Measurements from ENCODE around the gene BAHCC1. TPM values are rescaled to one million over a fixed set of nuclear protein-coding genes. Genes with fewer than 3 reads are reported as not detected.
A peak's percentile ranks its signal among the peaks of the same experiment; 100 is the strongest.

The BAHCC1 gene
- total RNA-seq, 1 donor from 2014 or later, result 3.4 TPM

DNA sequence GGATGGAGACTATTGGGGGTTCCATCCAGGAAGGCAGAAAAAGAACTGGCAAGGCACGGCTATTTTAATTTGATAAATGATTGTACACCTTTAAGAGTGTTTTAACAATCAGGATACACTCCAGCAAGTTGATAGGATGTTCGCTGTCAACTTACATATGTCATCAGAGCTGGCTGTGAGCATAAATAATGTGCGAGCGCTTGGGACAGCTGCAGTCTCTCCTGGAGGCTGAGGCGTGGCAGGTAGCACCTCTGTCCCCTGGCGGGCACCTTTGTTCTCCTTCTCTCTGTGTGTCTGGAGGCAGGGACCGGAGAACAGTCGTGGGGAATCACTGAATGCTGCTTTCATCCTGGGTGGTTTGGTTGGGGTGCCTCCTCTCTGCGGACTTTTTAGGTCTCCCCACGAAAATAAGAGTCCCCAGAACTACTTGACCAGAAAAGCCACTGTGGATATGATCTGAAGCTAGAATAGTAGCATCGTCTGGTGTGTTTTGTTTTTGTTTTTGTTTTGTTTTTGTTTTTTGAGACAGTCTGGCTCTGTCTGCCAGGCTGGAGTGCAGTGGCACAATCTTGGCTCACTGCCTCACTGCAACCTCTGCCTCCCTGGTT is 9.4 kb downstream of the BAHCC1 start:
- H3K4me3 Mint-ChIP-seq, result peak overlapping the region; percentile 73
- H3K4me1 ChIP-seq, result peaks cover 56% of the 10 kb centered on the region
- H3K36me3 ChIP-seq, result no peaks in the 10 kb centered on the region
- no peak overlapping the region for H3K4me2 ChIP-seq
- H3F3A ChIP-seq (ENCODE audit: low read depth), result peaks cover 41% of the 10 kb centered on the region
- H3K9me3 ChIP-seq (ENCODE audit: low read depth), result no peaks in the 10 kb centered on the region
- no peak for DNase-seq (ENCODE audit: low spot score)
- peaks cover 100% of the 10 kb centered on the region for H4K20me1 ChIP-seq (ENCODE audit: low read depth)
- H3K4me3 ChIP-seq, result no peak overlapping the region
- H3K27ac ChIP-seq, result no peak overlapping the region
- H3K79me2 ChIP-seq (ENCODE audit: low read depth), result peaks cover 57% of the 10 kb centered on the region
- H3K4me1 Mint-ChIP-seq, result peaks cover 70% of the 10 kb centered on the region
- H3K27me3 Mint-ChIP-seq (ENCODE audit: insufficient read depth, low read depth), result peaks cover 16% of the 10 kb centered on the region
- no peak overlapping the region for H3K27ac Mint-ChIP-seq
- peaks cover 37% of the 10 kb centered on the region for H3K27me3 ChIP-seq
- no peak overlapping the region for H3K9ac ChIP-seq
- TF ChIP-seq EZH2phosphoT487 (IDR thresholded peaks at IDR 0.05) (no peak), EZH2 (IDR thresholded peaks at IDR 0.05) (no peak)
- TF ChIP-seq, protein P1, sequence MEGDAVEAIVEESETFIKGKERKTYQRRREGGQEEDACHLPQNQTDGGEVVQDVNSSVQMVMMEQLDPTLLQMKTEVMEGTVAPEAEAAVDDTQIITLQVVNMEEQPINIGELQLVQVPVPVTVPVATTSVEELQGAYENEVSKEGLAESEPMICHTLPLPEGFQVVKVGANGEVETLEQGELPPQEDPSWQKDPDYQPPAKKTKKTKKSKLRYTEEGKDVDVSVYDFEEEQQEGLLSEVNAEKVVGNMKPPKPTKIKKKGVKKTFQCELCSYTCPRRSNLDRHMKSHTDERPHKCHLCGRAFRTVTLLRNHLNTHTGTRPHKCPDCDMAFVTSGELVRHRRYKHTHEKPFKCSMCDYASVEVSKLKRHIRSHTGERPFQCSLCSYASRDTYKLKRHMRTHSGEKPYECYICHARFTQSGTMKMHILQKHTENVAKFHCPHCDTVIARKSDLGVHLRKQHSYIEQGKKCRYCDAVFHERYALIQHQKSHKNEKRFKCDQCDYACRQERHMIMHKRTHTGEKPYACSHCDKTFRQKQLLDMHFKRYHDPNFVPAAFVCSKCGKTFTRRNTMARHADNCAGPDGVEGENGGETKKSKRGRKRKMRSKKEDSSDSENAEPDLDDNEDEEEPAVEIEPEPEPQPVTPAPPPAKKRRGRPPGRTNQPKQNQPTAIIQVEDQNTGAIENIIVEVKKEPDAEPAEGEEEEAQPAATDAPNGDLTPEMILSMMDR (IDR thresholded peaks at IDR 0.05), result no peak
- no peak overlapping the region for H2AFZ ChIP-seq (replicated peaks)
- no peaks in the 10 kb centered on the region for H3K9me3 Mint-ChIP-seq
- peaks cover 9% of the 10 kb centered on the region for H3K36me3 Mint-ChIP-seq

DNA sequence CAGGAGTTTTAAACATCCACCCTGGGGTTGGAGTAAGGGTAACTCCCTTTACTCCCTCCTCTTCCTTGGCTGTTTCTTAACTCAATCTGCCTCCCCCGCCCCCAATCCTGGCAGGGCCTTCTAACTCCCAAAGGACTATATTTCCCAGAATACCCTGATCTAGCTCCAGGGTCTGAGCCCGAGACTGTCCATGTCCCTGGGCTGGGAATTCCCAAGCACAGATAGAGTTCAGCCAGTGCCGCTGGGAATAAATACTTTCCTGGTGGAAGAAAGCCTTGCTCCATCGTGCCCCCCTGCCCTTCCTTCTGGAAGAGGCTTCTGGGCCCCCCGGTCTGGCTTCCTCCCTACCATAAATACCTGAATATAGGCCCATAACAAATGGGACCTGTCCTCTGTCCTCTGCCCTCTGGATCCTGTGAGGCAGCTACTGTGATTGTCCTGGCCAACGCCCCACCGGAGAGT is 10.2 kb downstream of the BAHCC1 start:
- Histone ChIP-seq H3K4me2 (peak overlapping the region; percentile 2), H3K79me2 (ENCODE audit: low read depth) (peaks cover 56% of the 10 kb centered on the region), H3K36me3 (no peaks in the 10 kb centered on the region), H3F3A (ENCODE audit: low read depth) (peaks cover 33% of the 10 kb centered on the region), H3K4me1 (peaks cover 56% of the 10 kb centered on the region), H3K9me3 (ENCODE audit: low read depth) (no peaks in the 10 kb centered on the region), H3K27me3 (peaks cover 37% of the 10 kb centered on the region), H2AFZ (replicated peaks) (no peak overlapping the region), H3K27ac (no peak overlapping the region), H3K4me3 (no peak overlapping the region), H3K9ac (no peak overlapping the region), H4K20me1 (ENCODE audit: low read depth) (peaks cover 100% of the 10 kb centered on the region)
- Mint-ChIP-seq H3K27me3 (ENCODE audit: insufficient read depth, low read depth) (peaks cover 14% of the 10 kb centered on the region), H3K9me3 (no peaks in the 10 kb centered on the region), H3K36me3 (peaks cover 7% of the 10 kb centered on the region), H3K4me1 (peaks cover 71% of the 10 kb centered on the region), H3K27ac (no peak overlapping the region), H3K4me3 (peak overlapping the region; percentile 53)
- no peak for TF ChIP-seq EZH2phosphoT487 (IDR thresholded peaks at IDR 0.05)
- TF ChIP-seq, protein P1 (IDR thresholded peaks at IDR 0.05), result no peak
- TF ChIP-seq EZH2 (IDR thresholded peaks at IDR 0.05), result no peak
- DNase-seq (ENCODE audit: low spot score), result no peak

DNA sequence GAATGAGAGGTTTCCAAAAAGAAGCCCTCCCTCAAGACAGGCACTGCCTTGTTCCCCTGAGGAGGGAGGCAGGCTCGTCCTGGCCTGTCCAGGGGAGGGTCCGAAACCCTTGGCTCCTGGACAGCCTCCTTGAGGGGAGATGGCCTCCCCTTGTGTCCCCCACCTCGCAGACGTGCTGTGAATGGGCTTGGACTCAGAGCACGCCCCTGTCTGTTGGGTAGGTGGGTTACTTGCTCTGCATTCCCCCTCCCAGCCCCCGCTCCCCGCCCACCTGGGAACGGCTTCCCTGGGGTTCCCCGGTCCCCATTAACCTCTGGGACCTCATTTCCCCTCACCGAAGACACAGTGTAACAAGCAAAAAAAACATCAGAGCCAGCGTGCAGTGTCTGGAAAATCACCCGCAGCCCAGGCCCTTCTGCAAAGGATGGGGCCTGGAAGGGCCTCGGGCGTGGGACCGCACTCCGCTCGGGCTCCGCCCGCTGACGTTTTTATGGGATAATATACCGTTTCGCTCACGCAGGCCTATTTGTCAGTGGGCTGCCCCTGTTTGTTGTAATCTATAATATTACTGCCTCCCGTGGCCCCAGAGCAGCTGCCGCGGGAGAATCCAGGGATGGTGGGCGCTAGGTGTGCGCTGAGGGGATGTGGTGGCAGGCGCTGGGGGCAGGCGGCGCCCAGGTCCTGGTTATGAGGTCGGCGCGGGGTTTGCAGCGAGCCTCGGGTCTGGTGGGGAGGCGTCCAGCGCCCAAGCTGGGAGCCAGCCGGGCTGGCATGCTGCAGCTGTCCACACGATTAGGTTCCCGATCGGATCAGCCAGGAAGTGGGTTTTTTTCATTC is 11.1 kb downstream of the BAHCC1 start:
- H3K4me3 Mint-ChIP-seq, result peak overlapping the region; percentile 35
- H3K9ac ChIP-seq, result no peak overlapping the region
- TF ChIP-seq EZH2phosphoT487 (IDR thresholded peaks at IDR 0.05) (no peak), EZH2 (IDR thresholded peaks at IDR 0.05) (no peak)
- TF ChIP-seq, protein P1 (IDR thresholded peaks at IDR 0.05), result no peak
- H3K9me3 Mint-ChIP-seq, result no peaks in the 10 kb centered on the region
- peaks cover 7% of the 10 kb centered on the region for H3K36me3 Mint-ChIP-seq
- no peaks in the 10 kb centered on the region for H3K9me3 ChIP-seq (ENCODE audit: low read depth)
- peaks cover 98% of the 10 kb centered on the region for H4K20me1 ChIP-seq (ENCODE audit: low read depth)
- peaks cover 47% of the 10 kb centered on the region for H3K4me1 ChIP-seq
- H3K27me3 Mint-ChIP-seq (ENCODE audit: insufficient read depth, low read depth), result peaks cover 12% of the 10 kb centered on the region
- no peak overlapping the region for H2AFZ ChIP-seq (replicated peaks)
- H3K4me3 ChIP-seq, result no peak overlapping the region
- H3K27ac ChIP-seq, result no peak overlapping the region
- DNase-seq (ENCODE audit: low spot score), result no peak
- H3K27ac Mint-ChIP-seq, result no peak overlapping the region
- H3K4me1 Mint-ChIP-seq, result peaks cover 63% of the 10 kb centered on the region
- H3K36me3 ChIP-seq, result no peaks in the 10 kb centered on the region
- peaks cover 47% of the 10 kb centered on the region for H3K79me2 ChIP-seq (ENCODE audit: low read depth)
- H3K4me2 ChIP-seq, result no peak overlapping the region
- H3F3A ChIP-seq (ENCODE audit: low read depth), result peaks cover 24% of the 10 kb centered on the region
- H3K27me3 ChIP-seq, result peaks cover 29% of the 10 kb centered on the region

All from neural progenitor cell (in vitro differentiated cells).